Hepatocyte (in vitro differentiated cells): ENCODE results near the gene CDK14.

Source experiments
- CTCF ChIP-seq: fragments of 200-600 bp; sonication (generic); IDR thresholded peaks from 2 replicates; pipeline ENCODE4 v1.5.1; 2016; ENCODE audit warnings: antibody characterized with exemption, mild to moderate bottlenecking; ENCODE audit not compliant: poor library complexity
- EZH2 ChIP-seq: fragments of 200-600 bp; sonication (generic); IDR thresholded peaks from 2 replicates; pipeline ENCODE4 v1.6.1; 2016; ENCODE audit warnings: antibody characterized with exemption, mild to moderate bottlenecking, borderline replicate concordance
- EZH2phosphoT487 ChIP-seq: fragments of 200-600 bp; sonication (generic); IDR thresholded peaks from one replicate; pipeline ENCODE4 v1.6.1; 2018; ENCODE audit warnings: antibody characterized with exemption, mild to moderate bottlenecking, low read depth, moderate library complexity; ENCODE audit not compliant: unreplicated experiment, severe bottlenecking

DNA sequence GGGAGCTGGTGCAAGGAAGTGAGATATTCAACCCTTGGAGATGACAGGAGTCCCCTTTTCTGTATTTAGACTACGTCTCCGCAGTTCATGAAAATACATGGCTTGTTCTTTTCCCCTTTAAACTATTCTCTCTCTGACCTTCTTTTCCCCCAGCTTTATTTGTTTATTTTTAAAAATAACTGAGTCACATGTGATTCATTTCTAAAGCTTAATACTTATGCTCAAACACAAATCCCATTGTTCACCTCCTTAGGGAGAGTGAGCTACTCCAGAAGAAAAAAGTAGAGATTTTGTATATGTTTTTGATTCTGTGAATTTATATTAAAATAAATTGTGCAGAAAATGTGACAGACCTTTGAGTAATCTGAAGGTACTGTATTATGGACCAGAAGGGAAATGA is 632.2 kb downstream of the CDK14 start:
- TF ChIP-seq CTCF (no peak), EZH2 (no peak), EZH2phosphoT487 (no peak)
